GM18951 (cell line): ENCODE data around the gene VKORC1.
A peak's percentile ranks its signal among the peaks of the same experiment; 100 is the strongest.

Source experiments
- POLR2A ChIP-seq: IDR thresholded peaks from 4 replicates; pipeline ENCODE4 v1.6.1; 2011; ENCODE audit warnings: mild to moderate bottlenecking; ENCODE audit not compliant: insufficient read length, insufficient read depth; ENCODE audit errors: extremely low read depth
- in situ Hi-C: fragments of 300-500 bp; cut with MboI; formaldehyde crosslinking; loops from one replicate; pipeline ENCODE4 v1.12.0; 2022; ENCODE audit warnings: low sequenced_read_pairs, mixed read lengths, inconsistent platforms; ENCODE audit not compliant: unreplicated experiment

Gene VKORC1

DNA sequence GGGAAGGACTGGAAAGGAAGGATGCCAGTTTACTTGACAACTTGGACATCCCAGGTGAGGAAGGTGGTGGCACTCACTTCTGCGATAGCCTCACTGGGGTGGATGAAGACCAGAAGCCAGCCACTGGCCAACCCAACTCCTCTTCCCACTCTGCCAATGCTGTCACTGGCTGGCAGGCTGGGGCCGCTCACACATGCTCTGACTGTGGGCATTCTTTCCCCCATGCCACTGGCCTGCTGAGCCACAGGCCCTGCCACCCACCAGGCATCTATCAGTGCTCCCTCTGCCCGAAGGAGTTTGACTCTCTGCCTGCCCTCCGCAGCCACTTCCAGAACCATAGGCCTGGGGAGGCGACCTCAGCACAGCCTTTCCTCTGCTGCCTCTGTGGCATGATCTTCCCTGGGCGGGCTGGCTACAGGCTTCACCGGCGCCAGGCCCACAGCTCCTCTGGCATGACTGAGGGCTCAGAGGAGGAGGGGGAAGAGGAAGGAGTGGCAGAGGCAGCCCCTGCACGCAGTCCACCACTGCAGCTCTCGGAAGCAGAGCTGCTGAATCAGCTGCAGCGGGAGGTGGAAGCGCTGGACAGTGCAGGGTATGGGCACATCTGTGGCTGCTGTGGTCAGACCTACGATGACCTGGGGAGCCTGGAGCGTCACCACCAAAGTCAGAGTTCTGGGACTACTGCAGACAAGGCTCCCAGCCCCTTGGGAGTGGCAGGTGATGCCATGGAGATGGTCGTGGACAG, 15.8 kb downstream of the VKORC1 start:
- no peak for TF ChIP-seq POLR2A

DNA sequence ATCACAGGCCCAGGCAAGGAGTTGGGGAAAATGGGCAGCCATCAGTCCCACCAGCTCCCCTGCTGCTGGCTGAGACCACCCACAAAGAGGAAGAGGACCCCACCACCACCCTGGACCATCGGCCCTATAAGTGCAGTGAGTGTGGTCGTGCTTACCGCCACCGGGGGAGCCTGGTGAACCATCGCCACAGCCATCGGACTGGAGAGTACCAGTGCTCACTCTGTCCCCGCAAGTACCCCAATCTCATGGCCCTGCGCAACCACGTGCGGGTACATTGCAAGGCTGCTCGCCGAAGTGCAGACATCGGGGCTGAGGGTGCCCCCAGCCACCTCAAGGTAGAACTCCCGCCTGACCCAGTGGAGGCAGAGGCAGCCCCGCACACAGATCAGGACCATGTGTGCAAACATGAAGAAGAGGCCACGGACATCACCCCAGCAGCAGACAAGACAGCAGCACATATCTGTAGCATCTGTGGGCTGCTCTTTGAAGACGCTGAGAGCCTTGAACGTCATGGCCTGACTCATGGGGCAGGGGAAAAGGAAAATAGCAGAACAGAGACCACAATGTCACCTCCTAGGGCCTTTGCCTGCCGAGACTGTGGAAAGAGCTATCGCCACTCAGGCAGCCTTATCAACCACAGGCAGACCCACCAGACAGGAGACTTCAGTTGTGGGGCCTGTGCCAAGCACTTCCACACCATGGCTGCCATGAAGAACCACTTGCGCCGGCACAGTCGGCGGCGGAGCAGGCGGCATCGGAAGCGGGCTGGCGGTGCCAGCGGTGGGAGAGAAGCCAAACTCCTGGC, 16.8 kb downstream of the VKORC1 start:
- TF ChIP-seq POLR2A: no peak
- in situ Hi-C loops: no loop called here

More for the DNA sequence above, 15.8 kb downstream of the VKORC1 start:
- in situ Hi-C loops: no loop called here

DNA sequence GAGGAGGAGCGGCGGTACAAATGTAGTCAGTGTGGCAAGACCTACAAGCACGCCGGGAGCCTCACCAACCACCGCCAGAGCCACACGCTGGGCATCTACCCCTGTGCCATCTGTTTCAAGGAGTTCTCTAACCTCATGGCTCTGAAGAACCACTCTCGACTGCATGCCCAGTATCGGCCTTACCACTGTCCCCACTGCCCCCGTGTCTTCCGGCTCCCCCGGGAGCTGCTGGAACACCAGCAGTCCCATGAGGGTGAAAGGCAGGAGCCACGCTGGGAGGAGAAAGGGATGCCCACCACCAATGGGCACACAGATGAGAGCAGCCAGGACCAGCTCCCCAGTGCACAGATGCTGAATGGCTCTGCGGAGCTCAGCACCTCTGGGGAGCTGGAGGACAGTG, 17.6 kb downstream of the VKORC1 start:
- TF ChIP-seq POLR2A: no peak
- in situ Hi-C loops: no loop called here

DNA sequence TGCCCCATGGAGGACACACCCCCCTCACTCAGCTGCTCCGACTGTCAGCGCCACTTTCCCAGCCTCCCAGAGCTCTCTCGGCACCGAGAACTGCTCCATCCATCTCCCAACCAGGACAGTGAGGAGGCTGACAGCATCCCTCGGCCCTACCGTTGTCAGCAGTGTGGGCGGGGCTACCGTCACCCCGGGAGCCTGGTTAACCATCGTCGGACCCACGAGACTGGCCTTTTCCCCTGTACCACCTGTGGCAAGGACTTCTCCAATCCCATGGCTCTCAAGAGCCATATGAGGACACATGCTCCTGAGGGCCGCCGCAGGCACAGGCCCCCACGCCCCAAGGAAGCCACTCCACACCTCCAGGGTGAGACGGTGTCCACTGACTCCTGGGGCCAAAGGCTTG, 18.3 kb downstream of the VKORC1 start:
- in situ Hi-C loops: no loop called here

DNA sequence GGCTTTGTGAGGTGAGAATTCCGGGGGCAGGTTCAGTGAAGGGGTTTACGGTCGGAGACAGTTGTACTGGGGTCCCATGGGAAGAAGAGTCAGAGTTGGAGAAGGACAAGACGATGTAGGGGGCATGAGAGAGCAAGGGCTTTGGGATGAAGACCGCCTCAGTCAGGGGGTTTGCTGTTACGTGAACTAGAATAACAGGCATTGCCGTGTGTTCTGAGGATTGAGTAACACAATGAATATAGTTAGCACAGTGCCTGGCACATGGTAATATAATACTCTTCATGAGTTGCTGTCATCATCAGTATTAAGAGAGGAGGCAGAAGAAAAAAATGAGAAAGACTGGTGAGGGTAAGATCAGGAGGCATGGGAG, 19.8 kb downstream of the VKORC1 start:
- in situ Hi-C loops: no loop called here

More for the DNA sequence above, 18.3 kb downstream of the VKORC1 start:
- no peak for TF ChIP-seq POLR2A

DNA sequence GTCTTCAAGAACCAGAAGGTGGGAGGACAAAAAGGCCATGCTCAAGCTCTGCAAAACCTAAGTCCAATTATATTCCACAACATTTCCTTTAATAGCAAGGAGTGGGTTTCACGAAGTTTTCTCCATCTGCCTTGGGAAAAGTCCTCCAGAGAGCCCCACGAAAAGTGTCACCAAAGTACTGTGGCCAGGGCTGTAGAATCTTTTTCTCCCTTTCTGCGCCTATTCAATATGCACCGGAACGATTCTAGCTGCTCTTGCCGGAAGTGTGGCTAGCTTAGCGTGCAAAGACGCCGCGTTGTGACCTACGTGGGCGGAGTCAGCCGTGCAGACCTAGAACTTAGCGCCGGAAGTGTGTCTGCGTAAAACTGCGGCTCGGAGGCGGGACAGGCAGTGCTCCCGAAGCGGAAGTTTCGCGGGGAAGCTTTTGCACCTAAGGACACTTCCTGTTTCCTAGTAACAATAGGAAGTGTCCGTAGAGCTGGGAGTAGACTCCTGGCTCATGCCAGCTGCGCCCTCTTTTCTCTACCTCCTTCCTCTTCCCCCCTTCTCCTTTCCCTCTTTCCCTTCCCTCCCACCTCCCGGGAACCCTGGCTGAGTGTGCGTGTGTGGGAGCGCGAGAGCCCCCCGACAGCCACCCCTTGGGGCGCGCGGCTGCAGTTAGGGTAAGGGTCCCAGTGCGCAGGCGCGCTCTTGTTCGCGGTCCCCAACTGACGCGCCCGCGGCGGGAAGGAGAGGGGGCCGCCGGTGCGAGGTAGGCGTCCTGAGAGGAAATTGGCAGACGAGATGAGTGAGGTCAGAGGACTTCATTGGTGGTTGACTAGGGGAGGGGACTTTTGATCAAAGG, 20.4 kb downstream of the VKORC1 start, which contains the start of the genes ZNF646 and ZNF668:
Gene ZNF646 (plus strand): TSS at position 453 of the 844 bp plus-strand sequence. CDS start 1,903 bp downstream, outside the sequence.
Gene ZNF668 (minus strand): TSS at position 271 of the 844 bp plus-strand sequence. CDS start 9,781 bp downstream, outside the sequence.
- in situ Hi-C loops: no loop called here
- peak; percentile 81 for TF ChIP-seq POLR2A

More for the DNA sequence above, 19.8 kb downstream of the VKORC1 start:
- no peak for TF ChIP-seq POLR2A

DNA sequence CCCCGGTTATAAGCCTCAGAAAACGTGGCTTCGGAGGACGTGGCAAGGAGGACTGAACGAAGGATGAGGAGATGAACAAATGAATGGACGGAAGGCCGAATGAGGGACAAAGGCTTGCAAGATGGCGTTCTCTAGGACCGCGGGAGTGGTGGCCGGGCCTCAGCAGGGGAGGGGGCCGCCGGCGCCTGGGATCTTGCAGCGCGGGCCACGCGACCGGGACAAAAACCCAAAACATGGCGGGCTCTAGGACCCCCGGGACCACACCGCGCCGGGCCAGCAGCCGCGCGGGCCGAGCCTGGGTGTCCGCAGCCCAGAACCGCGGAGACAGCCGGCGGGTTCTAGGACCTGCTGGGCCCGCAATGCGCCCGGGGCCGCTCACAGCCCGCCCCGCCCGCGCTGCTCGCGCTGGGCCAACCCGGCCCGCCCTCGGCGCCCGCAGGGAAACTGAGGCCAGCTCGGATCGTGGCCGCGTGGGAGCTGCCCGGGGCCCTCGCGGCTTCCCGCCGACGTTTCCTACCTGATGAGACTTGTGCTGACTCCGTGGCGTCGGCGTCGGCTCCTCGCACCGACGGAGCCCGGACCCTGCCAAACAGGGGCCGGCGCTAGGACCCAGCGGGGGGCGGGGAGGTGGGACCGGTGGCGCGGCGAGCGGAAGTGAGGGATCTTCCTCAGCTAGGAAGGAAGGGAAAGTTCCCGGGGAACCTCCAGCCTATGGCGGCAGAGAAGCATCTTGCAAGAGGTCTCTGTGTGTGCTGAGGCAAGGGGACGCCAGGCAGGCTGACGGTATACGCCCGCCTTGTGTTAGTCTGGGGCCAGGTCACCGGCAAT, 21.2 kb downstream of the VKORC1 start:
- peak; percentile 45 for TF ChIP-seq POLR2A
- in situ Hi-C loops: no loop called here

DNA sequence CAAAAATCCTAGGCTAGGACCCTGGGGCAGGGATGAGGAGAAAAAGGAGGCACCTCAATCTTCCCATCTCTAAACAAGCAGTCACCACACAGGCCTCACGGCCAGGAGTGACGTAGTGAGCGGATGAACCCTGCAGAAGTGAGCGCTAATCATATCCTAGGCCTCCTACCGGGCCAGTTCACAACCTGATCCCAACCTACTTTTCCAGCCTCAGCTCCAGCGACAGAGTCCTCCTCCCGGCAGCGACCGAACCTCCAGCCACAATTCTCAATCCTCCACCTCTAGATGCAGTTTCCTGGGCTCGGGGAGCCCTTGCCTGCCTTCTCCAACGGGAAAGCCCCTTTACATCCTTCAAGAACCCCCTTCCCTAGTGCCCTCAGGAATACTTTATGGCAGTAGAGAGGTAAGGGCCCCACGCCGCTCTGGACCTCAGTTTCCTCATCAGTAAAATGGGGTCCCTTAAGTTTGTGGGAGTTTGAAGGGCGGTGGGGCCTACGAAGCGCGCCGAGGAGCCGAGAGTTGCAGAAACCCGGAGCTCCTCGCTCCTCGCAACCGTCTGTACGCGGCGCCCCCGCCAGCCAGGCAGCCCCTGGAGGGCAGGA, 22.0 kb downstream of the VKORC1 start:
- in situ Hi-C loops: no loop called here
- no peak for TF ChIP-seq POLR2A

DNA sequence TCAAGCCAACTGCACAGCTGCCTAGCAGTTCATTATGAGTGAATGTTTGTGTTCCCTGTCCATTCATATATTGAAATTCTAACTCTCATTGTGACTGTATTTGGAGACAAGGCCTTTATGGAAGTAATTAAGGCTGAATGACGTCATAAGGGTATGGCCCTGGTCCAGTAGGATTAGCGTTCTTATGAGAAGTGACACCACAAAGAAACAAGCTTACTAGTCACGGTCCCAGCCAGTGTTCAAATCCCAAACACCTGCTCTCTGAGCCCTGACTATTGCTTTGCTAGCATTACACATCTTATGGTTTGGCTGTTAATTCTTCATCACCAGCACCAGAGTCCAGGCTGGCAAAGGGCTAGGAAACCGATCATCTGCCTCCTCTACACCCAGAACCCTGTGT, 22.7 kb downstream of the VKORC1 start:
- no peak for TF ChIP-seq POLR2A
- in situ Hi-C loops: no loop called here

DNA sequence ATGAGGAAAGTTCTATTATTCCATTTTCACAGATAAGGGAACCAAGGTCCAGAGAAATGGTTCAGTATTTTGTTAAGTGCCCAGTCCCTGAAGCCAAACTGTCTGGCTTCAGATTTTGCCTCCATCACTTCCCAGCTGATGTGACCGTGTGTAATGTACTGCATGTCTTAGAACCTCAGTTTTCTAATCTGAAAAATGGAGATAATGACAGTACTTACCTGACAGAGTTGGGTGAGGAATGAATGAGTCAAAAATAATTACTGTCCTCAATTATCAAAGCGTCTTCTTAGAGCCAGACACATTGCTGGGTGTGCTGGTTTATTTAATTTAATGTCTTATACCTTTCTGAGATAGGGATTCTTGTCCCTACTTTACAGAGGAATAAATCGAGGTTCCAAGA, 27.3 kb downstream of the VKORC1 start:
- TF ChIP-seq POLR2A: no peak
- in situ Hi-C loops: no loop called here

DNA sequence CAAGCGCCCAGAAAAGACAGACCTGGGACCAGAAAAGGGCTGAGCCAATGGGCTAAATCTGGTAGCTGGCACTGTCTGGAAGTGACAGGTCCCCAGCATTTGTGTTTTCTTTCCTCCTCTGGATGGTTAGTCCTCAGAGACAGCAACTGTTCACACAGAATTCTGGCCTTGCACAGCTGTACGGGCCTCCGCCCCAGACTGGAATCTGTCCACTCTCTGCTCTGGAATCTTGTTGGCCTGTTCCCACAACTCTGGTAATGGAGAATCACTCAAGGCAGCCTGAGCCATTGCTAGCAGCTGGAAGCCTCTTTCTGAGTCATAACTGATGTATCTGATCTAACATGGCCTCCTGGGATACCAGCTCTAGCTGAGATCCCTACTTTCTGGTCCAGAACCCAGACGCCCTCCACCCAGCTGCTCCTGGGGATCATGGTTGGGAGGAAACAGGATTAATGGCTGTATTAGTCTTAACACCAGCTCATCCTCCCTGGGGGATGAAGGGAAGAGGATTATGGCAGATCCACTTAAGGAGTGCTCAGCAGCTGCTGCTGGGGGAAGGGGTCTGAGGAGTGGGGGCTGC, 29.6 kb downstream of the VKORC1 start:
- in situ Hi-C loops: no loop called here
- no peak for TF ChIP-seq POLR2A
